ENCODE measurements around the gene SBNO2.
"Not testable (repeated sequence)": the region's sequence is repeated elsewhere in the genome, so short reads cannot be mapped to it uniquely, and the experiment has no call there.

The SBNO2 gene

DNA sequence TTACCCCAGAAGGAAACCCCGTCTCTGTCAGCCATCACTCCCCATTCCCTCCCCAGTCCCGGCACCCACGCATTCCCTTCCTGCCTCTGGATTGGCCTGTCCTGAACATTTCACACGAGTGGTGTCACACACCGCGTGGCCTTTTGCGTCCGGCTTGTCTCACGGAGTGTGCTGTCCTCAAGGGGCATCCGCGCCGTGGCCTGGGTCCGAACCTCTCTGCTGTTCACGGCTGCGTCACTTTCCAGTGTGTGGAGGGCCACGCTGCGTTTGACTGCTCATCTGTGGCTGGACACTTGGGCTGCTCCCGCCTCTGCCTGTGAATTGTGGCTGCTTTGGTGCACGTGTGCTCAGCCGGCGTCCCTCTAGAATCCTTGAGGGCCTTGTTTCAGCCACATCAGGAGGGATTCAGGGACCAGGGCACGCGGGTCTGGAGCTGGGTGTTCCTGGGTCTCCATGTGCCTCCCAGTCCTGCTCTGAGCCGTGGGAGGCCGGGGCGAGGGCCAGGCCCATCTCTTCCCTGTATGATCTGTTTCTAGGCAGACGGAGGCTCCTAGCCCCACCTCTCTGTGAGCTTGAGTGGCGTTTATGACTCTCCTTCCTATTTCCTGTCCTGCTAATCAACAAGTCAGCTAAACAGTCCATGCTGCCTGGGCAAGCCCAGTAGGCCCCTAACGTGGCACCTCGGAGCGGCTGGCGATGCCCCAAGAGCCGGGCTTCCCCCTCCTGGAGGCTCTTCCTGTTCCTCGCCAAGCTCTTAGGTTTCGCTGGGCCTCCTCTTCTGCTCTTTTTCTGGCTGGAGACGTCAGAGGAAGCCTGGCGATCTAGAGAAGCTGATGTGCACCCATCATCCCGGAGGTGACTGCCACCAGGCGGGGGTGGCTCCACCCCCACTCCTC lies 39.6 kb upstream of the SBNO2 start:
- no peak for DNase-seq (ENCODE audit: extremely low read depth, low read depth)

GRCh38 chr19:1211494-1212234 lies 37.6 kb upstream of the SBNO2 start:
- DNase-seq (ENCODE audit: extremely low read depth, low read depth), result no peak
- TF ChIP-seq CTCF (IDR thresholded peaks at IDR 0.05; ENCODE audit: low read depth, low read length), result no peak

More for the DNA sequence above, 39.6 kb upstream of the SBNO2 start:
- no peak for TF ChIP-seq CTCF (IDR thresholded peaks at IDR 0.05; ENCODE audit: low read depth, low read length)

- TF ChIP-seq CTCF (IDR thresholded peaks at IDR 0.05; ENCODE audit: low read depth, low read length), result no peak
- no peak for DNase-seq (ENCODE audit: extremely low read depth, low read depth)
Measured at GRCh38 chr19:1210227-1210538, 36.1 kb upstream of the SBNO2 start.

- DNase-seq (ENCODE audit: extremely low read depth, low read depth), result not testable (repeated sequence)
Measured at GRCh38 chr19:1208830-1209229, 34.8 kb upstream of the SBNO2 start.

DNA sequence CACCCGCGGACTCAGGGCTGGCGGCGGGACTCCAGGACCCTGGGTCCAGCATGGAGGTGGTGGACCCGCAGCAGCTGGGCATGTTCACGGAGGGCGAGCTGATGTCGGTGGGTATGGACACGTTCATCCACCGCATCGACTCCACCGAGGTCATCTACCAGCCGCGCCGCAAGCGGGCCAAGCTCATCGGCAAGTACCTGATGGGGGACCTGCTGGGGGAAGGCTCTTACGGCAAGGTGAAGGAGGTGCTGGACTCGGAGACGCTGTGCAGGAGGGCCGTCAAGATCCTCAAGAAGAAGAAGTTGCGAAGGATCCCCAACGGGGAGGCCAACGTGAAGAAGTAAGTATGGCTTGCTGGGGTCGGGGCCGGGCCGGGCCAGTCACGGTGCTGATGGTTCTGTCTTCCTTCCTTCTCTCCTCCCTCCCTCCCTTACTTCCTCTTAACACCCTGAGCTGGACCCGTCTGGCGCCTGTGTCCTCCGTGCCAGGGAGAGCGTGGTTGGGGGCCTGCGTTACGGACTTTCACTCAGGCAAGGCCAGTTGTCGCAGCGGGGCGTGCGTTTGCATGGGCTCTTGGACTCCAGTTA lies 32.9 kb upstream of the SBNO2 start:
- no peak for TF ChIP-seq CTCF (IDR thresholded peaks at IDR 0.05; ENCODE audit: low read depth, low read length)
- DNase-seq (ENCODE audit: extremely low read depth, low read depth), result no peak

GRCh38 chr19:1206150-1206863 lies 32.2 kb upstream of the SBNO2 start:
- DNase-seq (ENCODE audit: extremely low read depth, low read depth), result no peak

More at GRCh38 chr19:1206150-1206863, 32.2 kb upstream of the SBNO2 start:
- no peak for TF ChIP-seq CTCF (IDR thresholded peaks at IDR 0.05; ENCODE audit: low read depth, low read length)

All from AG09319 (cell line).